NCI-H187 treated with DMSO at 0.1 percent for 48 hours (cell line): ENCODE data around the gene VPS54.
"Not testable (repeated sequence)": the region's sequence is repeated elsewhere in the genome, so short reads cannot be mapped to it uniquely, and the experiment has no call there.

Source experiments
- DNase-seq: peaks from one replicate; lab custom pipeline; 2025; lab: John Stamatoyannopoulos, UW

VPS54 gene

DNA sequence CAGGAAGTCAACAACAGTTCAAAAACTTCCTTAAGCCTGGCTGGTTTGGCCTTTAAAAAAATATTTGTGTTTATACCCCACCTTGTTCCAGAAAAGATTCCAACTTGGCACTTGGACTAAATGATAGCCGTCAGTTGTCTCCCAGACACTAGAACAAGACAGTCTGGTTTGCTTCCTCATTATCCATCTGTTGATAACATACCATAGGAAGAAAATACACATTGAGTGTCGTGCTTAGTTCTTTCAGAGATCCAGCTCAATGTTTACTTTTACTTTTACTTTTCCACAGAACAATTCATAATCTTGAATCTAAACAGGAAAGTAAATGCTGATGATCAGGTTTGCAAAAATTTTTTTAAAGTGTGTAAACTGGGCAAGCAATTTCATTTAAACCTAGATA lies 2.4 kb upstream of the VPS54 start:
- DNase-seq, result no peak

GRCh38 chr2:64019975-64020528 lies 824 bp upstream of the VPS54 start:
- DNase-seq, result no peak

- no peak for DNase-seq
Measured at GRCh38 chr2:64018701-64019082, 536 bp downstream of the VPS54 start.

- no peak for DNase-seq
Measured at GRCh38 chr2:64017811-64018700, 1.2 kb downstream of the VPS54 start.

- no peak for DNase-seq
Measured at GRCh38 chr2:64015898-64016297, 3.3 kb downstream of the VPS54 start.

DNA sequence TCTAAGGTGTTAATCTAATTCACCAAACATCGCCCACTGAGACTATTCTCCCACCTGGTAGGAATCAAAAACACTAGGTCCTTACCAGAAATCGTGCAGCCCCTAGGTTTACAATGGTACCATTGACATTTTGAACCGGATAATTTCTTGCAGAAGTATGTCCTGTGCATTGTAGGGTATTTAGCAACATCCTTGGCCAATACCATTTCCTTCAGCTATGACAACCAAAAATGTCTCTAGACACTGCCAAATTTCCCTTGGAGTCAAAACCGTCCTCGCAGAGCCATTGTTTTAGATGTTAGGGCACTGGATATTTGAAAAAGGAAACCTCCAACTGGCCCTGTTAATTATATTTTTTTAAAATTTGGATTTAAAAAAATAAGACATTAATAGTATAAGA lies 3.8 kb downstream of the VPS54 start:
- DNase-seq, result no peak

- no peak for DNase-seq
Measured at GRCh38 chr2:64014628-64015027, 4.6 kb downstream of the VPS54 start.

DNA sequence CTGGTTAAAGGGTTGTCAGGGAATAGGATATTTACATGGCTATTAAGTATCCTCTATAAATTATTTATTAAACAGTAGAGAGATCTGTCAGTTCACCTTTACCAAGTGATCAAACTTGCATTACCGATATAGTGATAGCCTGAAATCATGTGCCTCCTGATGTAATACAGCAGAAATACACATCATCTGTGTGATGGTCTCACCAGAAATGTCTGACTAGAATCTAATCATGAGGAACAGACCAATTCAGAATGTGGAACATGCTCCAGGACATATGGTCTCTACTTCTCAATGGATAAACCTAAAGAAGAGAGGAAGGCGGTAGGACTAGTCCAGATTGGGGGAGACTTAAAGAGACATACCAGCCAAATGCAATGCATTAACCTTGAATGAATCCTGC lies 6.2 kb downstream of the VPS54 start:
- DNase-seq, result no peak

GRCh38 chr2:64012115-64012514 lies 7.1 kb downstream of the VPS54 start:
- DNase-seq, result no peak

DNA sequence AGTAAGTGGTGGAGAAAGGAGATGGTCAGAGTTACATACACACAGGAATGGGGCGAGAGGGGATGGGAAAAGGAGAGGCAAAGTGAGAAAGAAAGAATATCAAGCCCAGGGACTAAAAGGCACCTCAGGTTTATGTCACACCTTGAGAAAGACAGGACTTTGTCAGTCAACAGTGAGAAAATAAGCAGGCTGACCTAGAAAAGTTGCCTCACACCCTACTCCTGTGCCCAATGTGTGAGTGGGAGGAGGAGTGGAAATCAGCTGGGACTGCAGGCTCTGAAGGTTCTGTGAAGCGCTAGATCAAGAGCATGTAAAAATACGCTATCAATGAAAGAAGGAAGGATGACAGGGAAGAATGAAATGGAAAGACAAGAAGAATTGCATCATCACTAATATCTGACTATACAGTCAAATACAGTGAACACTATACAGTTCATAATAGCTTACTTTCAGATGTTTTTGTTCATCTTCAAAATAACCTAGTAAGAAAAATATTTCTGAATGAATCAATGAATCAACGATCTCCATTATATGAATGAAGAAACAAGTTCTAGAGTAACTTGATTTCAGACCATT lies 10.7 kb downstream of the VPS54 start:
- no peak for DNase-seq

DNA sequence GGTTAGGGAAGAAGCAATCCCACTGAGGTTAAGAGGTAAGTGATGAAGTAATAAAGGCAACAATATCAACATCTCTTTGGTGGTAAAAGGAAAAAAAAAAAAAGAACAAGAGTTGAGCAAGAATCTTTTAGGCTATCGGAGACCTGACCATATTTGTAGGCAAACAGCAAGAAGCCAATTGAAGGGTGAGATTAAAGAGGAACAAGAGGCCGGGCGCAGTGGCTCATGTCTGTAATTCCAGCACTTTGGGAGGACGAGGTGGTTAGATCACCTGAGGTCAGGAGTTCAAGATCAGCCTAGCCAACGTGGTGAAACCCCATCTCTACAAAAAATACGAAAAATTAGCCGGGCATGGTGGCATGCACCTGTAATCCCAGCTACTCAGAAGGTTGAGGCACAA lies 11.3 kb downstream of the VPS54 start:
- no peak for DNase-seq

GRCh38 chr2:64005707-64006356 lies 13.4 kb downstream of the VPS54 start:
- DNase-seq, result no peak

DNA sequence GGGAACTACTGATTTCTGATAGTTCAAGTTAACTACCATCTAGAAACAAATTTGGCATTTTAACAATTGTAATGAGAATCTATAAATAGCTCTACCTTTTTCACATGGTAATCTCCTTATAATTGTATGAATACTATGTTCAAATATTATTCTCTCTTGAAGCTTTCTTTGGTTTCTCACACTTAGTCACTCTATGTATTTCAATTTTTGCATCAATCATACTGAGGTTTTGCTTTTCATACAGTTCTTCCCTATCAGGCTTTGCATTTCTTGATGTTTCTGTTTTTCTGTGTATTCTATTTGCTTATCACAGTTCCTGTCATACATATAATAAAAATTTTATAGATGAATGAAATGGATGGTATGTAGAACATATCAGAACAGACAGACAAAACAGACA lies 16.0 kb downstream of the VPS54 start:
- no peak for DNase-seq

- no peak for DNase-seq
Measured at GRCh38 chr2:64001382-64002101, 17.7 kb downstream of the VPS54 start.

DNA sequence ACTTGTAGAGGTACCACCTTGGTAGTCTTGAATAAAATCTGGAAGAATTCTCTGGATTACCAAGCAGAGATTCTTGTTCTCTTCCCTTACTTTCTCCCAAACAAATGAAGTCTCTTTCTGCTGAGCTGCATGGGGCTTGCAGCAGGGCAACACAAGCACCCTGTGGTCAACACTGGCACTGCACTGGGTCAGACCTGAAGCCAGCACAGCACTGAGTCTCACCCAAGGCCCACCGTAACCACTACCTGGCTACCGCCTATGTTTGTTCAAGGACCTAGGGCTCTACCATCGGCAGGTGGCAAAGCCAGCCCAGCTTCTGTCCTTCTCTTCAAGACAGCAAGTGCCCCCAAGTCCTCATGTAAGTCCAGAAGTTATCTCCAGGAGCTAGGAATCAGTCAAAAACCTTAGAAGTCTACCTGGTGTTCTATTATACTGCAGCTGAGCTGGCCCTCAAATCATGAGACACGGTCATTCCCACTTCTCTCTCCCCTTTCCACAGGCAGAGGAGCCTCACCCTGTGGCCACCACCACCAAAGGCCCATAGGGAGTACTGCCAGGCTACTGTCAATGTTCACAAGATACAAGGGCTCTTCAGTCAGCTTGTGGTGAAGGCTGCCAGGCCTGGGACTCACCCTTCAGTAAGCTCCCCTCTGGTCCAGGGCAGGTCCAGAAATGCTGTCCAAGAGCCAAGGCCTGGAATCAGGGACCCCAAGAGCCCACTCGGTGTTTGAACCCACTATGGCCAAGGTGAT lies 18.4 kb downstream of the VPS54 start:
- DNase-seq, result no peak

DNA sequence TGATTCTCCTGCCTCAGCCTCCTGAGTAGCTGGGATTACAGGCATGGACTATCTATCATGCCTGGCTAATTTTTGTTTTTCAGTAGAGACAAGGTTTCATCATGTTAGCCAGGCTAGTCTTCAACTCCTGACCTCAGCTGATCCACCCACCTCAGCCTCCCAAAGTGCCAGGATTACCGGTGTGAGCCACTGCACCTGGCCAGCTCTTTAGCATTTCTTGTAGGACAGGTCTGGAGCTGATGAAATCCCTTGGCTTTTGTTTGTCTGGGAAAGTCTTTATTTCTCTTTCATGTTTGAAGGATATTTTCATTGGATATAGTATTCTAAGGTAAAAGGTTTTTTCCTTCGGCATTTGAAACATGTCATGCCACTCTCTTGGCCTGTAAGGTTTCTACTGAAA lies 20.2 kb downstream of the VPS54 start:
- no peak for DNase-seq

DNA sequence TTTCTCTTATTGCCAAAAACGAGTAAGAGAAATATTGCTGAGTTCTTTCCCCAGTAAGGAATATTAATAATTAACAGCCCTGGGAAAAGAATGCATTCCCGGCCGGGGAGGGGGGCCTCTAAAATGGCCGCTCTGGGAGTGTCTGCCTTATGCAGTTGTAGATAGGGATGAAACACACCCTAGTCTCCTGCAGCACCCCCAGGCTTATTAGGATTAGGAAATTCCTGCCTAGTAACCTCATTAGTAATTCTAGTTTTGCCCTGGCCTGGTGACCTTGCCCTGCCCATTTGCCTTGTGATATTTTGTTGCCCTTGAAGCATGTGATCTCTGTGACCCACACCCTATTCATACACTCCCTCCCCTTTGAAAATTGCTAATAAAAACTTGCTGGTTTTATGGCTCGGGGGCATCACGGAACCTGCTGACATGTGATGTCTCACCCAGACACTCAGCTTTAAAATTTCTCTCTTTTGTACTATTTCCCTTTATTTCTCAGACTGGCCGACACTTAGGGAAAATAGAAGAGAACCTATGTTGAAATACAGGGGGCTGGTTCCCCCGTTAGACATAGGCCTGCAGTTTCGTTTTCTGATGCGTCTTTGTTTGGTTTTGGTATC lies 22.5 kb downstream of the VPS54 start:
- not testable (repeated sequence) for DNase-seq

DNA sequence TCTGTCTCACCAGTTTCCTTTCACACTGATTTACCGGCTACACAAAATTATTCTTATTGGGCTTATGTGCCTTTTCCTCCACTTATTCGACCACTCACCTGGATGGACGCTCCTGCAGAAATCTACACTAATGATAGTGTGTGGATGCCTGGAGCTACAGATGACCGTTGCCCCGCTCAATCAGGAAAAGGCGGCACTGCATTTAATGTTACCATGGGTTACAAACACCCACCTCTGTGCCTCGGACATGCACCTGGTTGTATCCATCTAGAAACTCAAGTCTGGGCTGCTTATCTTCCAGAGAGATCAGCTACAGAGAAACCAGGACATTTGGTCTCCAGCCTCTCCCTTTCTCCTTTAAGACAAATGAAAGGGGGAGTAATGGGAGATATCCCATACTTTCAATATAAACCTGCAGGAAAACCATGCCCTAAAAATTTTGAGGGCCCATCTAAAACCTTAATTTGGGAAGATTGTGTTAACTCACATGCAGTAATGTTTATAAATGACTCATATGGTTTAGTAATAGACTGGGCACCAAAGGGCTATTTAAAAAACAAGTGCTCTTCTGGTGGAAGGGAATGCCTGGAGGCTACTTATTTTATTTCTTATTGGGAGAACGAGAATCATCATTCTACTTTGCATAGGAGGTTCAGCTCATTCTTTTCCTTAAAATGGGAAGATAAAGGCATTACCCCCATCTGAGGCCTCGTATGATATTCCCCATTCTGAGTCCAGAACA lies 24.7 kb downstream of the VPS54 start:
- not testable (repeated sequence) for DNase-seq

GRCh38 chr2:63993871-63994270 lies 25.4 kb downstream of the VPS54 start:
- no peak for DNase-seq

GRCh38 chr2:63993130-63993584 lies 26.1 kb downstream of the VPS54 start:
- not testable (repeated sequence) for DNase-seq
